GM19463 (cell line): ENCODE data around the gene RPEL1.
"Not testable (repeated sequence)": the region's sequence is repeated elsewhere in the genome, so short reads cannot be mapped to it uniquely, and the experiment has no call there.

Experiments used
- ATAC-seq: cut with Tn5 transposase; IDR thresholded peaks from one replicate; pipeline ENCODE4 v1.9.1; 2021; ENCODE audit warnings: mild to moderate bottlenecking, moderate library complexity; ENCODE audit not compliant: unreplicated experiment

Gene RPEL1

DNA sequence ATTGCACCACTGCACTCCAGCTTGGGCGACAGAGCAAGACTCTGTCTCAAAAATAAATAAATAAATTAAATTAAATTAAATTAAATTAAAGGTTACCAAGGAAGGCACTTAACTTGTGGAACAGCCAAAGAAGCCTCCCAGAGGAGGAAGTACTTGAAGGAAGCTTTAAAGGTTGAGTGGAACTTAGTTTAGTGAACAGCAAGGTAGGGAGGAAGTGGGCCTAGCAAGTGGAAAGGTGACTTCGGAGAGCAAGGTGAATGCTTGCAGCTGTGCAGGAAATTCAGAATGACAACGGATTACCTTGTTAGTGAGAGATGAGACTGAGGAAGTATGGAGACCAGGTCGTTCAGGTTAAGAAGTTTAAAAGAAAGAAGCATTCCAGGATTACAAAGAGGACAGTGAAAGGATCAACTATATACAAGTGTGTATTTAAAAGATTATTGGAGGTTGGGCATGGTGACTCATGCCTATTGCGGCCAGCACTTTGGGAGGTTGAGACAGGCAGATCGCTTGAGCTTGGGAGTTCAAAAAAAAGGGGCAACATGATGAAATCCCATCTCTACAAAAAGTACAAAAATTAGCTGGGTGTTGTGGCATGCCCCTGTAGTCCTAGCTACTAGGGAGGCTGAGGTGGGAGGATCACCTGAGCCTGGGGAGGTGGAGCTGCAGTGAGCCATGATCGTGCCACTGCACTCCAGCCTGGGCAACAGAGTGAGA, 12.8 kb upstream of the RPEL1 start:
- no peak for ATAC-seq

DNA sequence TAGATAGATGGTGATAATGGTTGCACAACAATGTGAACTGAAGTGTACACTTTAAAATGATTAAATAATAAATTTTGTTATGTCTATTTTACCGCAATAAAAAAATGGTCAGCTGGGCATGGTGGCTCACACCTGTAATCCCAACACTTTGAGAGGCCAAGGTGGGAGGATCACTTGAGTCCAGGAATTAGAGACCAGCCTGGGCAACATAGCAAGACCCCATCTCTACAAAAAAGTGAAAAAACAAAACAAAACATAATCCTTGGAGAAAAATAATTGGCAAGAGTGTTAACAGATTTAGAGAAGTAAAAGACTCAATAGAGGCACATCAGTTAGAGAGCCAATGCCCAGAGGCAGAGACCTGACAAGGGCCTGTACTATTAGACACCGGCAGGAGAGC, 9.9 kb upstream of the RPEL1 start:
- no peak for ATAC-seq

DNA sequence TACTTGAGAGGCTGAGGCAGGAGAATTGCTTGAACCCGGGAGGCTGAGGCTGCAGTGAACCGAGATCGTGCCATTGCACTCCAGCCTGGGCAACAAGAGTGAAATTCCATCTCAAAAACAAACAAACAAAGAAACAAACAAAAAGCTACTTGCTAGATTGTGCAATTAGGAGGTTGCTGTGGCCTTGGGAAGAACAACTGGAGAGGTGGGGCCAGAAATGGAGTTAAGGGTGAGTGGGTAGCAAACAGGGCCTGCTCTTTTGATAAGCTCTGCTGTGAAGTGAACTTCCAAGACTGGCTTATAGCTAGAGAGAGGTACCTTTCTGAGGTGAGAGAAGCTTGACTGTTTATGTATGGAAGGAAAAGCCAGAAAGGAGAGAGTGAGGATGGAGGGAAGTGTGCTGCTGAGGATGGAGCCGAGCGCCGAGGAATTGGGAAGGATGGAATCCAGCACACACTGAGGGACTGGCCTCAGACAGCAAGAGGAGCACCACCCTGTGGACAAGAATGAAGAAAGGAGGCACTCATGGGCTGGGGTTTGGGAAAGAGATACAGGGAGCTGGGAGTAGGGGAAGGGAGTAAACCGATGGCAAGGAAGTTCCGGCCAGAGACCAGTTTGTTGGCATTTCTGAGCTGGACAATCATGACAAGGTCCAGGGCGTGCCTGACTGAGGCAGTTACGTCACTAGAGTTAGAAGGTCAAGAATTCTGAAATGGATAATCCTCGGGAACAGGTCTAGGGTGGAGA, 7.0 kb upstream of the RPEL1 start:
- no peak for ATAC-seq

DNA sequence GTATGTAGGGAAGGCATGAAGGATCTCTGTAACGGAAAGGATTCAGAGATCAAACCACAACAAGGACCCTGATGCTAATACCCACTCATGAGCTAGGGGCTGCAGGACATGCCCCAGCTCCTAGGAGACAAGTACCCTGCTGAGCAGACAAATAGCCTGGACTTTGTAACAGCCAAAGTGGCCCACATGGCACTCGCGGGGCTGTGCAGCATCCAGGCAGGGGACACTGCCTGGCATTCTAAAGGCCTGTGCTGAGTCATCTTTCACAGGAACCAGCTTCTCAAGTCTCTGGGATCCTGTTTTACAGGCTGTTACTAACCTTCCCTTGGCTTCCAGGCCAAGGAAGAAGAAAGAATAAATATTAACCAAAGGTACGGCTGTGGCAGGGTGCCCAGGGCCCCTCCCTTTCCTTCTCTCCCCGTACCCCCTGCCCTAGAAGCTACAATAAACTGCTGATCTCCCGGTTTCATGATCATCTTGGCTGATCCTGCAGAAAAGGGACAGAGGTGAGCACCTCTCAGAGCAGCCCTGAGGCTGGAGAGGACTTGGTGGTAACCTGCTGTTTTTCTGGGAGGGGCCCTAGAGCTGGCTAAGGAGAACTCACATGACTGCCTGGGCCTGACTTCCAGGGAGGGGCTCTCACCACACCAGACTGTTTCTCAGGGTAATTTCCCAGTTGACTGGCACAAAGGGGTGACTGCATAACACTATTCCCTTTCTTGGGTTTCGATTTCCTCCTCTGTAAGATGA, 4.2 kb upstream of the RPEL1 start:
- ATAC-seq, result no peak

DNA sequence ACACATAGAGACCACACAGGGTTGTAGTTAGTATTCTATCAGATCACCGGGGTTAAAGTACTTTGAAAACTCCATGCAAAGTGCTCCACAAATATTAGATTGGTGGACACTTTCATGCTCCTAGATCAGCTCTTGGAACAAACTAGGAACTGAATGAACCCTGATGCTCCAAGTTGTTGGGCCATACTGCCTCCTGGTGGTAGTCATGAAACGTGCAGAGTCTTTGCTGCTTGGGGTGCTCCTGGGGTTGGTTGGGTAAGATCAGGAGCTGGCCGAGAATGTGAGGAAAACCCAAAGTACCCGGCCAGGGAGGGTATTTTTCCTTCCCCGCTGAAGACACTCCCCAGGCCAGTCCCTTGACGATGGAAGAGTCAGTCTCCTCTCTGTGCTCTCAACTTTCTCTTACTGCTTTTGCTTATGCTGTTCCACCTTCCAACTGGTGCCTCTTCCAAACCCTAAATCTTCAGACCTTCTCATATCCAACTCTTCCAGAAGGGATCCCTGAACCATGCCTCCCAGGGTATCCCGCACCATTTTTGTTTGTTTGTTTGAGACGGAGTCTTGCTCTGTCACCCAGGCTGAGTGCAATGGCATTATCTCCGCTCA, 918 bp upstream of the RPEL1 start:
- ATAC-seq, result no peak

DNA sequence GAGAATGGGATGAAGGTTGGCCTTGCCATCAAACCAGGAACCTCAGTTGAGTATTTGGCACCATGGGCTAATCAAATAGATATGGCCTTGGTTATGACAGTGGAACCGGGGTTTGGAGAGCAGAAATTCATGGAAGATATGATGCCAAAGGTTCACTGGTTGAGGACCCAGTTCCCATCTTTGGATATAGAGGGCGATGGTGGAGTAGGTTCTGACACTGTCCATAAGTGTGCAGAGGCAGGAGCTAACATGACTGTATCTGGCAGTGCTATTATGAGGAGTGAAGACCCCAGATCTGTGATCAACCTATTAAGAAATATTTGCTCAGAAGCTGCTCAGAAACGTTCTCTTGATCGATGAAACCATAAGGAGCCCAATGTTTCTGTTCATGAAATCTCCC, 637 bp downstream of the RPEL1 start:
- no peak for ATAC-seq

DNA sequence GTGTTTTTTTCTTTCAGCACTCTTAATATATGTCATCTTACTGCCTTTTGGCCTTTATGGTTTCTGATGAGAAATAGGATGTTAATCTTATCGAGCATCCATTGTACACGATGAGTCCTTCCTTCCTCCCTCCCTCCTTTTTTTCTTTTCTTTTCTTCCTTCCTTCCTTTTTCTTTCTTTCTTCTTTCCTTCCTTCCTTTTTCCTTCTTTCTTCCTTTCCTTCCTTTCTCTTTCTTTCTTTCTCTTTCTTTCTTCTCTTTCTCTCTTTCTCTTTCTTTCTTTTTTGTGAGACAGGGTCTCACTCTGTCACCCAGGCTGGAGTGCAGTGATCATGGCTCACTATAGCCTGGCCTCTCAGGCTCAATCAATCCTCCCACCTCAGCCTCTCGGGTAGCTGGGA, 8.4 kb downstream of the RPEL1 start:
- no peak for ATAC-seq

DNA sequence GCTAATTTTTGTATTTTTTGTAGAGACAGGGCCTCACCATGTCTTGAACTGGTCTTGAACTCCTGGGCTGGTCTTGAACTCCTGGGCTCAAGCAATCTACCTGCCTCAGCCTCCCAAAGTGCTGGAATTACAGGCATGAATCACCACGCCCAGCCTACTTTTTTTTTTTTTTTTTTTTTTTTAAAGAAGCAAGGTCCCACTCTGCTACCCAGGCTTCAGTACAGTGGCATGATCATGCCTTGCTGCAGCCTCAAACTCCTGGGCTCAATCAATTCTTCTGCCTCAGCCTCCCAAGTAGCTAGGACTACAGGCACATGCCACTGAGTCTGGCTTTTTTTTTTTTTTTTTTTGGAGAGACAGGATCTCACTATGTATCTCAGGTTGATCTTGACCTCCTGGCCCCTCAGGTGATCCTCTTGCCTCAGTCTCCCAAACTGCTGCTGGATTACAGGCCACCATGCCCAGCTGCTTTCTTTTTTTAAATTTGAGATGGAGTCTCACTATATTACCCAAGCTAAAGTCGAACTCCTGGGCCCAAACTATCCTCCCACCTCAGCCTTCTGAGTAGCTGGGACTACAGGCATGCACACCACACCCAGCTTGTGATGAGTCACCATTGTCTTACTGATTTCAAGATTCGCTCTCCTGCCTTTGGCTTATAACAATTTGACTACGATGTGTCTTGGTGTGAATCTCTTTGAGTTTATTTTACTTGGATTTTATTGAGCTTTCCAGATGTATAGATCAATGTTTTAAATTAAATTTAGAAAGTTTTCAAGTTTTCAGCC, 9.0 kb downstream of the RPEL1 start:
- ATAC-seq, result no peak

DNA sequence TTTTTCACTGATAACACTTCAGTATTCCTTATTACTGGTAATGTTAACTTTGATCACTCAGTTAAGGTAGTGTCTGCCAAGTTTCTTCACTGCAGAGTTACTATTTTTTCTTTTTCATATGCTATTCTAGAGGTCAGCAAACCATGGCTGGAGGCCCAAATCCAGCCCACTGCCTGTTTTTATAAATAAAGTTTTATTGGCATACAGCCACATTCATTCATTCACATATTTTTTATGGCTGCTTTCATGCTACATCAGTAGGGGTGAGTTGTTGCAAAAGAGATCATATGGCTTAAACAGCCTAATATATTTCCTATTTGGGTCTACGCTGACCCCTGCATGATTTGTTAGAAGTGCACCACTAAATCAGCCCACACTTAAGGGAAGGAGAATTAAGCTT, 10.9 kb downstream of the RPEL1 start:
- ATAC-seq, result no peak

DNA sequence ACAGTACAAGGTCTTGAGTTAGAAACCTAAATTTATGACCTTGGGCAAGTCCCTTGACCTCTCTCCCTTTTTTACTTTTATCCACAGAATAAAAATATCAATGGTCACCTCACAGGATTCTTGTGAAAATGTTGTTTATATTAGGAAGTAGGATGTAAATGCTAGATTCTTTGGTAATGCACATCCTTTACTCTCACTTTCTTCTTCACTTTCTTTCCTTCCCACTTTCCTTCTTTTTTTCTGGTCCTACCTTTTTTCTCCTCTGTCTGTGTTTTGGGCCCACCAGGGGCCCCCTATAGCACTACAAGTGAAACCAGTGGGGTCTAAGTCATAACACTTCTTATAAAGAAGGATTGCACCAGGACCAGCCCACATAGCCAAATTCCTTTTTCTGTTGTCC, 12.1 kb downstream of the RPEL1 start:
- no peak for ATAC-seq

DNA sequence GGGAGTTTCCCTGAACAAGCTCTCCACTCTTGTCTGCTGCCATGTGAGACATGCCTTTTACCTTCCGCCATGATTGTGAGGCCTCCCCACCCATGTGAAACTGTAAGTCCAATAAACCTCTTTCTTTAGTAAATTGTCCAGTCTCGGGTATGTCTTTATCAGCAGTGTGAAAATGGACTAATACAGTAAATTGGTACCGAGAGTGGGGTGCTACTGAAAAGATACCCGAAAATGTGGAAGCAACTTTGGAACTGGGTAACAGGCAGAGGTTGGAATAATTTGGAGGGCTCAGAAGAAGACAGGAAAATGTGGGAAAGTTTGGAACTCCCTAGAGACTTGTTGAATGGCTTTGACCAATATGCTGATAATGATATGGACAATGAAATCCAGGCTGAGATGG, 13.2 kb downstream of the RPEL1 start:
- not testable (repeated sequence) for ATAC-seq

DNA sequence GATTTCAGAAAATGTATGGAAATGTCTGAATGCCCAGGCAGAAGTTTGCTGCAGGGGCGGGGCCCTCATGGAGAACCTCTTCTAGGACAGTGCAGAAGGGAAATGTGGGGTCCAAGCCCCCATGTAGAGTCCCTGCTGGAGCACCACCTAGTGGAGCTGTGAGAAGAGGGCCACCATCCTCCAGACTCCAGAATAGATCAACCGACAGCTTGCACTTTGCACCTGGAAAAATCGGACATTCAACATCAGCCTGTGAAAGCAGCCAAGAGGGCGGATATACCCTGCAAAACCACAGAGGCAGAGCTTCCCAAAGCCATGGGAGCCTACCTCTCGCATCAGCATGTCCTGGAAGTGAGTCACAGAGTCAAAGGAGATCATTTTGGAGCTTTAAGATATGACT, 14.3 kb downstream of the RPEL1 start:
- no peak for ATAC-seq

DNA sequence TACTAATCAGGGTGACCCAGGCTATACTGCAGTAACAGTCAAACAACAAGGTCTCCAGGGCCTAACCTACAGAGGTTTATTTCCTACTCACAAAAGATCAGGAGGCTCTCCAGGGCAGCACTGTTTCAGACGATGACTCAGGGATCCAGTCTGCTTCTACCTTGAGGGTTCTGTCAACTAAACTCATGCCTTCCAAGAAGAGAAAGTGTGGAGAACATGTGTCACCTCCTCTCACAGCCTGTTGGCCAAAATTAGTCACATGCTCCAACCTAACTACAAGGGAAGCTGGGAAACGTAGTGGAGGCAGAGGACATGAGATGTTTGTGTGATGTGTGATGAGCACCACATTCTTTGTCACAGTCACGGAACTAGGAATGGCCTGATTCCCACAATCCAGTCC, 16.5 kb downstream of the RPEL1 start:
- ATAC-seq, result no peak

DNA sequence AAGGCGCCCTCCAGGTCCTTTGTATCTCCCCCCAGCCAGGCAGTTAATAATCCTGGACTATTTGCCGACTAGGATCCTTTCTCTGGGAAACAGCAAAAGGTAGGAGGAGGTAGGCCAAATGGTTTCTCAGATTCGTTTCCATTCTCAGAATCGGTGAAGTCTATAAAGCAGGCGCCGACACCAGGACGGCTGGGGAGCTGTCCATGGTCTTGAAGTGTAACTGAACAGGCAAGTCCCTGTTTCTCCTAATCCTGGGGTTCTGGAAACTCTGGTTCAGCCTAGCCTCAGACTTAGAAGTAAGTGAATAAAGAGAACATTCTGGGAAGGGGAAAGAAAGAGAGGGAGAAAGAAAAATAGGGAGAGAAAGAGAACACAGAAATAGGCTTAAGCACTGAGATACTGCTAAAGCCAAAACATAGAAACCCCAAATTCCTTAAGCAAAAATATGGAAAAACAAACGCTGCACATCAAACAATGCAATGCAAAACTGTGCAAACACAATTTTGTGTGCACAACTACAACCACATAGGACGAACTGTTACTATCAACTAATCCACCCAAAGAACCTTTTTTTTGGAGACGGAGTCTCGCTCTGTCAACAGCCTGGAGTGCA, 20.1 kb downstream of the RPEL1 start:
- no peak for ATAC-seq

DNA sequence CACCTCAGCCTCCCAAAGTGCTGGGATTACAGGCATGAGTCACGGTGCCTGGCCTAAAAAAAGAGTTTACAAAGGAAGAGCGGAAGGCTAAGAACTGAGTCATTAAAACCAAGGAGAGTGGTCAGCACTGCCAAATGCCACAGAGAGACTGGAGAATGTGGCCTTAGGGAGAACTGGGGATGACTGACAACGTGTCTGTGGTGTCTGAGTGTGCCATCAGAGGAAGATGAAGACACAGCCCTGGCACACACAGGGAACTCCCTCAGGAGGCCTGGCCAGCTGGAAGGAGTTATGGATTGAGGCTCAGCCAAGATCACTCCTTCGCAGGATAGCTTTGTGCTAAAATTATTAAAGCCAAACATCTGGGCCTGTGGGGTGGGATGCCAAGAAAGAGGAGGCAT, 27.4 kb downstream of the RPEL1 start:
- ATAC-seq, result no peak

DNA sequence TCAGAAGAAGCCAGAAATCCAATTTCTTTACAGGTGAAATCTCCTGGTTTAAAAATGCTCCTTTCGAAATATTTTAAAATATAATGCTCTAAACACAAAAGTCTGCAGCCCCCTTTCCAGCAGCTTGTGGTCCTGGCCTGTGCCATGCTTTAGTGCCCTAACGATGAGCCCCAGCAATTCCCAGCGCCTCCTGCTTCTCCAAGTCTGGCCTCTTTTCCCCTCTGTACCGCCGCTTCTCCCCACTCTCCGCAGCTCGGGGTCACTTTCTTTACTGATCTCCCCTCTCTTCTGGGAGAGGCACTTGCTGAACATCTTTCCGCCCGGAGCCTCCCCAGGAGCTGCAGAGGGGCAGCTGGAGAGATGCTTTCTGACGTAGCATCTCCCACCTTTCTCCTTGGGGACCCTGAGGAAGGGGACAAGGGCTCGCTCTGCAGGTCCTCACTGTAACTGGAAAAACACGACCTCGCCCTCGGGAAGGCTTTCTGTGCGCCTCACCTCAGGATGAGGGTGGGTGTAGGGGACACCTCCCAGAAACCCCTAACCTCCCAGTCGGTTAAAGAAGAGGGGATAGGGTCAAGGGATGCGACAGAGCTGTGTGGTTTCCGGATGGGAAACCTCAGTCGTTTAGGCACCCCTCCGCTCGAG, 30.7 kb downstream of the RPEL1 start:
- ATAC-seq, result no peak

DNA sequence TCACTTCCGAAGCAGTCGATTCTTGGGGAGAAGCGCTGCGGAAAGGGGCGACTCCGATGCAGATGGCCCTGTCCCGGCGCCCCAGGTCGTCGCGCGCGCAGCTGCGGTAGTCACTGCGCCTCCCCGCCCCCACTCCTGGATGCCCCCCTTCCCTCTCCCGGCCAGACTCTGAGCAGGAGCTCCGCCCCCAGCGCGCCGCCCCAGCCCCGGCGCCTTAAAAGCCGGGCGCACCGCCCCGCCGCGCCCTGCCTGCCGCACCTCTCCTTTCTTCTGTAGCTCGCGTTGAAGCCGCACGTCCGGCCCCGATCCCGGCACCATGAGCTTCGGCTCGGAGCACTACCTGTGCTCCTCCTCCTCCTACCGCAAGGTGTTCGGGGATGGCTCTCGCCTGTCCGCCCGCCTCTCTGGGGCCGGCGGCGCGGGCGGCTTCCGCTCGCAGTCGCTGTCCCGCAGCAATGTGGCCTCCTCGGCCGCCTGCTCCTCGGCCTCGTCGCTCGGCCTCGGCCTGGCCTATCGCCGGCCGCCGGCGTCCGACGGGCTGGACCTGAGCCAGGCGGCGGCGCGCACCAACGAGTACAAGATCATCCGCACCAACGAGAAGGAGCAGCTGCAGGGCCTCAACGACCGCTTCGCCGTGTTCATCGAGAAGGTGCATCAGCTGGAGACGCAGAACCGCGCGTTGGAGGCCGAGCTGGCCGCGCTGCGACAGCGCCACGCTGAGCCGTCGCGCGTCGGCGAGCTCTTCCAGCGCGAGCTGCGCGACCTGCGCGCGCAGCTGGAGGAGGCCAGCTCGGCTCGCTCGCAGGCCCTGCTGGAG, 31.4 kb downstream of the RPEL1 start, which contains the start of gene INA:
Gene INA (plus strand): TSS at position 243 of the 817 bp plus-strand sequence. CDS start 74 bp downstream, at position 317.
- no peak for ATAC-seq

DNA sequence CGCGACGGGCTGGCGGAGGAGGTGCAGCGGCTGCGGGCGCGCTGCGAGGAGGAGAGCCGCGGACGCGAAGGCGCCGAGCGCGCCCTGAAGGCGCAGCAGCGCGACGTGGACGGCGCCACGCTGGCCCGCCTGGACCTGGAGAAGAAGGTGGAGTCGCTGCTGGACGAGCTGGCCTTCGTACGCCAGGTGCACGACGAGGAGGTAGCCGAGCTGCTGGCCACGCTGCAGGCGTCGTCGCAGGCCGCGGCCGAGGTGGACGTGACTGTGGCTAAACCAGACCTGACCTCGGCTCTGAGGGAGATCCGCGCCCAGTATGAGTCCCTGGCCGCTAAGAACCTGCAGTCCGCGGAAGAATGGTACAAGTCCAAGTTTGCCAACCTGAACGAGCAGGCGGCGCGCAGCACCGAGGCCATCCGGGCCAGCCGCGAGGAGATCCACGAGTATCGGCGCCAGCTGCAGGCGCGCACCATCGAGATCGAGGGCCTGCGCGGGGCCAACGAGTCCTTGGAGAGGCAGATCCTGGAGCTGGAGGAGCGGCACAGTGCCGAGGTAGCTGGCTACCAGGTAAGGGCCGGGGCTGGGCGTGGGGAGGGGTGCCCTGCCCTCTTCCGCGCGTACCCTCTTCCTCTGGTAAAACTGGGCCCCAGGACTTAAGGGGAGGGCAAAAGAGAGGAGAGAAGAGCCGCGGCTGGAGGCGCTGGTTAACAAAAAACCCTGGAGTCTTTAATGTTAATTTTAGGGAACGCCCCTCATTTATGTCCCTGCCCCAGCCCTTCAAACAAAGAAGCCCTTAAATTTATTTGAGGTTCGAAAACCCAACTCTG, 32.2 kb downstream of the RPEL1 start:
- no peak for ATAC-seq
